NCI-H69 (cell line): Measurements from ENCODE around the gene KLF15.

Experiments
- DNase-seq: peaks from one replicate; lab custom pipeline; 2025; lab: John Stamatoyannopoulos, UW

KLF15 gene

GRCh38 chr3:126320517-126321293 lies 36.5 kb downstream of the KLF15 start:
- no peak for DNase-seq

DNA sequence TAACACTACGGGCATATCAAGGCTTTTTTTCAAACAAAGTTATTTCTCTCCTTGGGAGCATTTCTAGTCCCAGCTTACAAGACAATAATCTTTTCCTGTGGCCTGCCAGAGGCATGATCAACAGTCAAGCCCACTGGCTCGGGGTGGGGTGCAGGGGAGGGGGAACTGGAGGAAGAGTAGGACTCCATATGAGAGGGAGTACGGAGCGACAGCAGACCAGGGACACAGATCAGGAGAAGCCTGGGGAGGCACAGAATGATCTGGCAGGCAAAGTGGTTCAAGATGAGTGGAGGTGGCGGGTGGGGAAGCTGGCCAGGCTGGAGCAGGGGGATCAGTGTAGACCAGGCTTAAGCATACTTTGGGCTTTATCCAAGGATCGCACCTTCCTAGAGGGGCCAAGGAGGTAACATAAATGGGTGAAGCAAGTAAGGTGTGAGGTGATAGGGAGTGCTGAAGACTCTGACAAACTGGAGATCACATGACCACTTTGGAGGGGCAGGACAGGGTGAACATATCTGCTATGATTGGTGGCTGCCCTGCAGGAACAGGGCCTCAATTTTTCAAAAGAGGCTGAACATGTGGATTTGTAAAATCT lies 37.4 kb downstream of the KLF15 start:
- DNase-seq = no peak

- no peak for DNase-seq
These were observed 39.9 kb downstream of the KLF15 start for GRCh38 chr3:126317029-126317996.

GRCh38 chr3:126316501-126316939 lies 40.7 kb downstream of the KLF15 start:
- DNase-seq = no peak

DNA sequence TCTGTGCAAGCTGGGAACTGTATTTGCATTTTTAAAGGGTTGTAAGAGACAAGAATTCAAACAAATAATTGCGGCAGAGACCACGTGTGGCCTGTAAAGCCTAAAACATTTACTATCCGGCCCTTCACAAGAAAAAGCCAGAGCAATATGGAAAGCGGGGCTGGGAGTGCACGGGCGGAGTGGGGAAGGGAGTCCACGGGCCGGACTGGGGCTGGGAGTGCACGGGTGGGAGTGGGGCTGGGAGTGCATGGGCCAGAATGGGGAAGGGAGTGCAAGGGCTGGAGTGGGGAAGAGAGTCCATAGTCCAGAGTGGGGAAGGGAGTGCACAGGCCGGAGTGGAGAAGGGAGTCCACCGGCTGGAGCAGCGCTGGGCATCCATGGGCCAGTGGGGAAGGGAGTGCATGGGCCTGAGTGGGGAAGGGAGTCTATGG lies 41.2 kb downstream of the KLF15 start:
- DNase-seq = no peak

- no peak for DNase-seq
These were observed 42.2 kb downstream of the KLF15 start for GRCh38 chr3:126314790-126315658.

DNA sequence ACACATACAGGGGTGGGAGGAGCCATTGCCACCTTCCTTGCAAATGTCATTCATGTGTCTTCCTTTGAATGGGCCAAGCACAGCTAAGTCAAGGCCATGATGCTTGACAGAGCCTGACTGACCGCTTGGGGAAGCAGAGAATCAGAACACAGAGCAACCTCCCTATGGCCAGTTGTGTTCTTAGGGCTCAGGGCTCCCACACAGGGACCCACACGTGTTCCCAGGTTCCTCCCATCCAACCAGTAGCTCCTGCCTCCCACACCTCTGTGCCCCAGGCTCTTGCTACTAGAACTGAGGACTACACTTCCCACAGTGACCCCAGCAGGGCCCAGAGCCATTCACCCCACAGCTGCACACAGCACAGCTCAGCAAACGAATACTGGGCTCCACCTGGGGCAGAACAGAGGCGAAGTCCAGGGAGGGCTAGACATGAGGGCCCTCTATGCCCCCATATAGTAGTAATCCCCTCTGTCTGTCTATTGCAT lies 42.9 kb downstream of the KLF15 start:
- DNase-seq = no peak

DNA sequence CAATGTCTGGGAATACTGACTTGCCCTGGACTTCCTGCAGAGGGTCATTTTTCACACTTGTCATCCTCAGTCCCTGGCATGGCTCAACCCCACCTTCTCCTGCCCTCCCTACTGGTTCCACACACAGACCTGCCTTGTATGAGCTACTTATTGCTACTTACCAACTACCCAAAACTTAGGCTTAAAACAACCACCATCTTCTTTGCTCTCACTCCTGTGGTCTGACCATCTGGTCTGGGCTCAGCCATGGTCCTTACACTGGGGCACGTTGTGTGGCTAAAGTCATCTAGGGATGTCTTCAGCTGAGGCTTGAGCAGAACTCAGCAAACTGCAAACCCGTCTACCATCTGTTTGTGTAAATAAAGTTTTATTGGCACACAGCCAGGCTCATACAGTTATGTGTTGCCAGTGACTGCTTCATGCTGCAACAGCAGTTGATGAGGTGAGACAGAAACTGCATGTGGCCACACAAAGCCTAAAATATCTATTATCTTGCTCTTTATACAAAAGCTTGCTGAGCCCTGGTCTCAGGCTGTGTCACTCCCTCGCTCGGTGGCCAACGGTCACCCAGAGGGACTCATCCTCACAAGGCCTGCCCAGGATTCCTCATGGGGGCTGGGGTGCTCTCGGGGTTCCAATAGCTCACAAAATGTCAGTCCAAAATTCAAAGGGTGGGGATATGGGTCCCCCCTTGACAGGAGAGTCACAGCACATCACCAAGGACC lies 43.5 kb downstream of the KLF15 start:
- DNase-seq = peak; percentile 6

GRCh38 chr3:126313166-126313565 lies 44.0 kb downstream of the KLF15 start:
- DNase-seq = no peak

DNA sequence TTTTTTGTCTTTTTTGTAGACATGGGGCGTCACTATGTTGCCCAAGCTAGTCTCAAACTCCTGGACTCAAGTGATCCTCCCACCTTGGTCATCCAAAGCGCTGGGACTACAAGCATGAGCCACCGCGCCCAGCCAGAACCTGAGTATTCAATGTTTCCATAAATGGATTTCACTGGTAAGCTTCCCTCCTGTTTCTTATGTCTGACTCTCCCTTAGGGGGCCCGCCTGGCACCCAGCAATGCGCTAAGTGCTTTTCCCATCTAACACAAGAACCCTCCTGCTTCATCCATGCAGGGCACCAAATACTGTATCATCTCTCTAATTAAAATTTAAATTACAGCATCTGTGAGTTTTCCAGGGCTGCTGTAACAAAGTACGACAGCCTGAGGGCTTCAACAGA lies 44.9 kb downstream of the KLF15 start:
- no peak for DNase-seq

DNA sequence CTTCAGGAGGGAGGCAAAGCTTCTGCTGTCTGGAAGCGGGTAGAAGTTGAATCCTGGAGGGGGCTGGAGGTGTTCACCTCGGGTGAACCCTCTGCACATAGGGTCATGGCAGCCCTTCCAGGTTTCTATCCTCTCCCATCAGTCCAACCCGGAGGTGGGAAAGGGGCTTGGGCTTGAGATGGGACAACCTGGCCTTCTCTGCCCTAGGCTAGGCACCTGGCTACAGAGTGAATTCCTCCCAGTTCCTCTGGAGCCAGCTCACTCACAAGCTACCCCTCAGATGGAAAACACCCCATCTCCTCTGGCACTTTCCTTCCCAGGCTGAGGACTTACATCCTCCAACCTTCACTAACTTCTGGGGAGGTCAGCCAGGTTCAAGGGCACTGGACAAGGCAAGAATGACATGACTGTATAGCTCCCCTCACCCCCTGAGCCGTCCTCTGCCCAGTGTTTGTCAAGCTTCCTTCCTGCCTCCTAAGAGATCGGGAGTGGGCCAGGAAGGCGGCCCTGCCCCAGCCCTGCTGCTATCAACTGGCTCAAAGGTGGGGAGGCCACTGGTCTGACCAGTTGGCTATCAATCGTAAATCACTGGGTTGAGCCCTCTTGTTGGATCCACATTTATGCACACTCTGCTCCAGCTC lies 45.8 kb downstream of the KLF15 start:
- DNase-seq = no peak

DNA sequence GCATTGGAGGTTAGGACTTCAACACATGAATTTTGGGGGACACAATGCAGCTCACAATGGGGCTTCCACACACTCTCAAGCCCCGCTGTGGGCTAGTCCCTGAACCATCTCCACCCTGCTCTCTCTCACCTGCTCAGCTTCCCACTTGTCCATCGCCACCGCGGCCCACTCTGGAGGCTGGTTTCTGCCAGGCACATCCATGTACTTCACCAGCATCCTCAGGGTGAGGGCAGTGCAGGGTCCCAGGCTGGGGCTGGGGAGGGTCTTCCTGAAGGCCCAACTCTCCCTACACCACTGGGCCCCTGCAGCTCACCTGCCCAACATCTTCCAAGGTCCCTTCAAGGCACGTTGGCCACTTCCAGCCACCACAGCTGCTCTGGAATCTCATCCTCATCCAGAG lies 46.4 kb downstream of the KLF15 start:
- DNase-seq = no peak

GRCh38 chr3:126309861-126310655 lies 47.1 kb downstream of the KLF15 start:
- no peak for DNase-seq

DNA sequence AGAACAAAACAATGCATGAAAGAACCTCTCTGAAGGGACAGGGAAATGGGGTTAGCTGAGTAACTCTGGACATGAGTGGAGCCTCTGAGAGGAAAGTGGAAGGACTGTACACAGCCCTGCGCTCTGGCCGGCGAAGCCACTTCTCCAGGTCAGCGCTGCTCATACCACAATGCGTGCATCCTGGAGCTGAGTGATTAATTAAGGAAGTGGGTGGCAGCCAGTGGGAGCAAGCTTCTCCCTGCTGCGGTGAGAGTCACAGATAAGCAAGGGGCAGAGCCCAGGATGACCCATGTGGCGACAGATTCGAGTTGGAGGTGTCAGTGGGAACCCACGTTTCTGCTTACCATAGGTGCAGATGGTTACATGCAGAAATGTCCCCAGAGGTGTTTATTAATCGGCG lies 48.0 kb downstream of the KLF15 start:
- no peak for DNase-seq

DNA sequence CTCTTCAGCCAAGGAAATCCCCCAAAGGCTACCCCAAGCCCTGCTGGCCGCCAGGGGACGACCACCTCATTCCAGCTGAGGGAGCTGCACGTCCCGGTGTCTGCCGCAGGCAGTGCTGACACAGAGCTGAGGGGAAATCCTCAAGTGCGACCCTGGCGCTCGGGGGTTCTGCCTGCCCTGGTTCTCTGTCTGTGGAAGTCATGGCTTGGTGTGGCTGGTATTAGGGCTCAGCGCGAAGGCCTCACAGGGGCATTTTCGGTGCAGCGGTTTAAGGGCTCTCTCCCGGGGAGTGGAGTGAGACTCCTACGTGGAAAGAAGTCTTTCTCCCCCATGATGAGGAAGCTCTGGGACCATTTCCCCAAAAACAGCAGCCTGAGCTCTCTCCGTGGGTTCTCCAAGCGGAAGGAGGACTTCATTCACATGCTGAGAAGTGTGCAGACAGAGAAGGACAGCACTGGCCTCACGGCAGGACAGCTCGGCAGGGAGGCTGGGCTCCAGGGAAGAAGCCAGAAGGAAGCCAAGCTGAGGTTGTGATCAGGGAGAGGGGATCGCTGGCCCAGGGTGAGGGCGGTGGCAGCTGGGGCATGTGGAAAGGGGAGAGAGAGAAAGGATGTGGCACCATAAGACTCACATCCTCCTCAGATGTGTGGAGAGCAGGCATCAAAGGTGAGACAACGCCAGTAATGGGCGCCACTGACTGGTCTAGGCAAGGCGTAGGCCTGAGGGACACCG lies 48.6 kb downstream of the KLF15 start:
- DNase-seq = no peak

DNA sequence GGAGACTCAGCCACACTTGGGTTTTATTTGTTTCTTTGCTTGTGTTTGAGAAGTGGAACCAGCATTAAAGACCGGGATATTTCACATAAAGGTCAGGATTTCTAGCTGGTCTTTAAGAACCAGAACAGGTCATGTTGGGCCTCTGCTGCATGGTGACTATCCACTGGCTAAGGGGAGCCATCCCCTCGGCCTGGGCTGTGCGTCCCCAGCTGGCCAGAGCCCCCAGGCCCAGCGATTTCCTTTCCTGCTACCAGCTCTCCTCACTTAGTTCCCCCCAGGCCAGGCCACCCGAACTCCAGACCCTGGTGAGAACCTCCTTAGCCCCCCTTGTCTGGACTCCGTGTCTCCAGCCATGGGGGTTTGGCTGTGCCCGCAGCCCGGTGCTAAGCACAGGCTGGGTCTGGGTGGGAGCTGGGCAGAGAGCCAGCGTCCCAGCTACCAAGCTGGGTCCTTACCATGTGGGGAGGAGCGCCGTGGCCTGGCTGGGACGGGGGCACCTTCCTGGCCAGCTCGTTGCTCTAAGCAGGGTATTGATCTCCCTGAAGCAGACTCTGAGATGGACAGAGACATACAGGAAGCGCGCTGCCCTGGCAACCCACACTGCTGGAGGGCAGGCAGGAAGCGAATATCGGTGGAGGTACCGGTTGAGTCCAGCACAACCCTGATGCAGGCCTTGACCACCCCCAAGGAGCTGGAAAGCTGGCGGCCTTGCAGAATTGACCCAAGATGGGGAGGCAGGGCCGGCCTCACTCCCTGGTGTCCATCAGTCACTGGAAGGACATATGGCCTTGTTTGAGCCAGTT lies 49.4 kb downstream of the KLF15 start:
- no peak for DNase-seq

- no peak for DNase-seq
These were observed 50.2 kb downstream of the KLF15 start for GRCh38 chr3:126306888-126307482.
